Measurements from ENCODE around the gene KCNMB1.
"Not testable (repeated sequence)": the region's sequence is repeated elsewhere in the genome, so short reads cannot be mapped to it uniquely, and the experiment has no call there.

KCNMB1 gene

DNA sequence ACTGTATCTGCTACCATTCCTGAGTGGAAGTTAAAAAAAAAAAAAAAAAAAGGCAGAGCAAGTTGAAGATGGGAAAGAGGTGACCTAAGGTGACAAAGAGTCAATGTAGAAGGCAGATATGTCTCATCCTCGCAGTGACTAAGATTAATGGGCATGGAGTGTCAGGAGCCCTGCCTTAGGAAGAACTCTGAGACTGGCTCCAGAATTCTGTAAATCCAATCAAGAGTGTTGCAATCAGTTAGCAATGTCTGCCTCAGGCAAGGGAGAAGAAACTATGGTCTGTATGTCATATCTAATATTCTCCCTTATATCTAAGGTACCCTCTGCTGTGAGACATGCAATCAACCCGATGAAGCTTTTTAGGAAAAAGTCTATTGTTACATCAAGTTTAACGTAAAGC is 24.7 kb upstream of the KCNMB1 start:
- DNase-seq (ENCODE audit: low read depth), result no peak

DNA sequence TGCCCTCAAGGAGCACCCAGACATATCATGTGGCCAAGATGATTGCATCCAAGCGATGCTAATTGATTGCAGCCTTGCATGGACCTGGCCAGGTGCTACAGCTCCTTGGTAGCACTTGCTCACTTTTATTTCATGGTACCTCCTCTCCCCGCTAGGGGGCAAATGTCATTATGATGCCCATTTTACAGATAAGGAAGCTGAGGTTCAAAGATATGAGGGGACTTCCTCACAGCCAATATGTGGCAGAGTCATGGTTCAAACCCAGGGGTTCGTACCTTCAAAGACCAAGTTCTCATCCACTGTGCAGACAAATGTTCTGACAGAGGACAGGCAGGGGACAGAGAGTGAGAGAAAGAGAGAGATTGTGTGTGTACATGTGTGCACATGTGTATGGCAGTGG is 21.9 kb upstream of the KCNMB1 start:
- no peak for DNase-seq (ENCODE audit: low read depth)

DNA sequence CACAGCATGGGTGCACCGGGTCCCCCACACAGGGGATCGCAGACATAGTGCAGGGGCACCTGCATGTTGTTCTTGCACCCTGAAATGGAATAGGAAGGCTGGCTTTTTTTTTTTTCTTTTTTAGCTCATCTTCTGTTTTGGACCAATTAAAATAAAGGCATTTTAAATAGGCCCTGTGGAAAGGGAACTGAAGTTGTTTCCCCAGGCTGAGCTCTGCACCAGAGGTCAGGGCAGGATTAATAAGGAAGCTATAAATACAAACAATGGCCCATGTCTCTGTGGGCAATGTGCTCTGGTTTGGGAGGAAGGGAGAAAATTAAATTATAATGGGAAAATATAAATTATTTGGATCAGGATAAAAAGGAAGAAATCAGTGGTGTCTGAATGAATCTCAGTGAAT is 21.2 kb upstream of the KCNMB1 start:
- no peak for DNase-seq (ENCODE audit: low read depth)

DNA sequence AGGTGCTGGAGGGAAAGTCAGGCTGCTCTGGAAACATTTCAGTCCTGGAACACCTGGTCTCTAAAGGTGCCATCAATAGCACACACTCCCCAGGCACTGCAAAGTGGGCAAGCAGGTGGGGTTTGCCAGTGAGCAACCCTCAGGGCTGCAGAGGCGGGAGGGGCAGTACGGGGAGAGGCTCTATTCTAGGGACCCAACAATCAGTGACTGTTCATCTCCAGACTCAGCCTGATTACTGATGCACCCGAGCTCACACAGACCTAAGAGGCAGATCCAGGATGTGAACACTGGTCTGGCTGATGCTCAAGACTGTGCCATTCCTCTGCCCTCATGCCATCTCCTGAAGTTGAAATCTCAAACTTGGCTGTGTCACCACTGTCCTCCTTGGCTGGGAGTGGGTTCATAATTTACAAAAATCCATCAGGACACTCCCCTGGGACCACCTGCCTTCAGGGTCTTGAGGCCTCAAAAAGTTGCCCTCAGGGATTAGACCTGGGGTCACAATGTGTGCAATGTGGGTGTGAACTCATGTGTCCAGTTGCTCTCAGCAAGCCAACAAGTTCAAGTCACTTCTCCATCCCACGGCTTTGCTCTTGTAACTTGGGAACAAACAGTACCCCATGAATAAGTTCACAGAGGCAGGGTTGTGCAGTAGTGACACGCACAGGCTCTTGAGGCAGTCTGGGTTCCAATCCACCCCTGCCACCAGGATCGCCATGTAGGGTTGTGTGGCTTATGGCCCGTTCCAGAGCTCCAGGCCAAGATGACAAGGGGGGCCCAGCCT is 19.9 kb upstream of the KCNMB1 start:
- DNase-seq (ENCODE audit: low read depth), result no peak

DNA sequence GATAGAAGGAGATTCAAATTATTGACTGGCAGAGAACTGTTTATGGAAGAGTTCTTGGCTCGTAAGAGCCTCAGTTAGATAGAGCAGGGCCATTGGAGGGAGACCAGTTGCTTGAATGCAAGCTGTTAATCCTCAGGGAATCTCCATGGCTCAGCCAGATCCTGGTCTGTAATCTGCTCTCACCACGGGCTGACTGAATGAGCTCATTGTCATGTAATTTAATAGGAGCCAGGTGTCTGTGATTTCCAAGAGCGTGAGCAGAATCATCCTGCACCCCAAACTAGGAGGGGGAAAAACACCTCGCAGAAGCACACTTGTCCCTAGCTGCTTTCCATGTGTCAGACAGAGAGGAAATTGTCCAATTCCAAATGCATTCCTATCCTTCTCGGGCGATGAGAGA is 19.1 kb upstream of the KCNMB1 start:
- DNase-seq (ENCODE audit: low read depth), result no peak

DNA sequence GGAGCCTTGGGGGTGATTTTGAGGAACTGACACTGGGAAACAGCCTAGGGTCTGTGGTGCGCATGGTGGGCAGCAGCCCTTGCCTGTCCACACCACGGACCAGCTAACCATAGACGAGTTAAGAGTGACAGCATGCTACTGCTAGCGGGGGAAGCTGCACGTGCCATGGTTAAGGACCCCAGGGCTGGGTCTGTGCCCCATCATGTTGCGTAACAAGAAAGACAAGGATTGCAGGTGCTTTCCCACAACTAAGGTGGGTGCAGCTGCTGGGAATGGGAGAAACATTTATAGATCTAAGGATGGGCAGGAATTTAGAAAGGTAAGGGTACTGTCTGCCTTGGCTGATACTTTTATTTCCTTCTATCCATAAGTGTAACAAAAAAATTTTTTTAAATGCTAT is 17.9 kb upstream of the KCNMB1 start:
- DNase-seq (ENCODE audit: low read depth), result no peak

DNA sequence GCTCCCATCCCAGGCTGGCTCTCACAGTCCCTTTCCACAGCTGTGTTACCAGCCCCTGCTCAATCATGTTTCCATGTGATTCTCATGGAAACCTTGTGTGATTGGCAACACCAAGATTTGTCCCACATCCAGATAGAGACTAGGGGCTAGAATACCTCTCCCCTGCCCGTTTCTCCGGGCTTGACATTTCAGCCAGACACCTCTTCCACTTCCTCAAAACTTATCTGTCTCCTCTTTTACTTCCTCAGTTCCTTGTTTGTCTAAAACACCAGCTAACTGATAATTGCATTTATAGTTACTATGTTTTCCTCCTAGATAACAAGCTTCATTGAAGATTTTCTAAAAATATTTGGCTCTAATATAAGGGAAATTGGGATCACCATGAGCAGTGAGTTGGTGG is 16.6 kb upstream of the KCNMB1 start:
- no peak for DNase-seq (ENCODE audit: low read depth)

DNA sequence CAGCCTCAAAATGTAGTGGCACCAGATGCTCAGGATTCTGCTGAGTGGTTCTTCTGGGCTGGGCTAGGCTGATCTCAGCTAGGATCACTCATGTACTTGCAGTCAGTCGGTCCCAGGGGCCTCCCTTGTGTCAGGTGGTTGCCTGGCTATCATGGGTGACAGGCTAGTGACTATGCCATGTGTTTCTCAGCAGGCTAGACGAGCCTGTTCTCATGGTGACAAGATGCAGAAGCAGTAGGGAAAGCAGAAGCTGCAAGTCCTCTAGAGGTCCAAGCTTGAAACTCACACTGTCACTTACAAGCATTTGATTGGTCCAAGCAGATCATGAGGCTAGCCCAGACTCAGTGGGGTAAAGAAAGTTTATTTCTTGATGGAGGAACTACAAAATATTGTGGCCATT is 15.2 kb upstream of the KCNMB1 start:
- no peak for DNase-seq (ENCODE audit: low read depth)

DNA sequence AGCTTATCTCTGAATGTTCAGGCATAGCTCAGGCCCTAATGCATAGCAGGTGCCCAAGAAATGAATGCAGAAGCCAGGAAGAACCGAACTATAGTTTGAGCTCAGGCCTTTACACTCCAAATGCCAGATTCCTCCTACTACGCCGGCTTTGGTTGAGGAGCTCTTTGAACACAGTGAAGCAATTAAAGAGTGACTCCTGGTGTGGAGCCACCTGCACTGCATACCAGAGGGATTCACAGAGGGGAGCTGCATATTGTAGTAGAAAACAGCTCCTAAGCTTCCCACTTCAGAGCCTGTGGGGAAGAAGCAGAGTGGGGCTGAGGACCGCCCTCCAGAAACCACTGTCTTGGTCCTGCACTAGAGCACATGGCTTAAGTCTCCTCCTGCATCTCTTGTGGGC is 14.5 kb upstream of the KCNMB1 start:
- DNase-seq (ENCODE audit: low read depth), result no peak

DNA sequence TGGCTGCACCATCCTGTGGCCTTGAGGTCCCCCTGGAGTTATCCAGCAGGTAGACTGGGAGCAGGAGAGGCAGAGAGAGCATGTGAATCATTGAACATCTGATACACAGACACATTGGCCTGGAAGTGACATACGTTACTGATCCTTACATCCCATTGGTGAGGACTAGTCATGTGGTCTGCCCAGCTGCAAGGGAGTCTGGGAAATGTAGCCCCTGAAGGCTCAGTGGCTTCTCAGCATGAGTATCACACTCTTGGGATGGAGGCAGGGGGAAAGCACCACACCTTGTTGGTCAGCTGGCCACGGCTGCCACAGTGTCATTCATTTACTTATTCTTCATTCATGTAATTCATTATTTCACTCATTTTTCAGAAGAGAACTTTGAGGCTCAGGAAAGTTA is 13.3 kb upstream of the KCNMB1 start:
- DNase-seq (ENCODE audit: low read depth), result no peak

DNA sequence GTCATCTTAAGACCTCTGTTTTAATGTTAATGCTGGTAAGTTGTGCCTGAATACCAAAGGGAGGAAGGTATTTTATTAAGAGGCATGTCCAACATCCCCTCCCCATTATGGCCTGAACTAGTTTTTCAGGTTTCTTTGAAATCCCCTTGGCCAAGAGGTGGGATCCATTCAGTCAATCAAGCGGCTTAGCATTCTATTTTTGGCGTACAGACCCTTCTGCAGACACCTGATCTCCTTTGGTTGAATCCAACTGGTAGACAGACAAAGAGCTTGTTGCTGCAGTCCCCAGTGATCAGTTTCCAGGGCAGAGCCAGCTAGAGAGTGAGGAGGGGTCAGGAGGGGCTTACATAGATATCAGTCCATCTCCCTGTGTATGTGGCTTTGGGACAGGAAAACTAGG is 7.9 kb upstream of the KCNMB1 start:
- no peak for DNase-seq (ENCODE audit: low read depth)

DNA sequence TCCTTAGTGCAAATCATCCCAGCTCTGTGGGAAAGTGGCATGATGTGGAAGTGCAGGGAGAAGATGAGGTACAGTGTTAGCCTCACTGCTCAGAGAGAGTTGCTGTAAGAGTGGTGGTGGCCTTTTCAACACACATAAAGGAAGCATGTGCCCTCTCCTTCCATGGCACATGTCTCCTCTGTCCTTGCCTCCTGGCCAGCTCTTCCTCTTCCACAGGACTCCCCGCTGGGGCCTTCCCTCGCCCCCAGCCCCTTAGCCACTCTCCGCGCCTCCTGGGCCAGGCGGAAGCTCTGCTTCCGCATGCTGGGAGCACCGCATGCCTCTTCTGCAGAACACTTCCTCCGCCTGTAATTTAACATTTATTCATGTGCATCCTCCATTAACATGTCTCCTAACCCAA is 4.8 kb upstream of the KCNMB1 start:
- no peak for DNase-seq (ENCODE audit: low read depth)

DNA sequence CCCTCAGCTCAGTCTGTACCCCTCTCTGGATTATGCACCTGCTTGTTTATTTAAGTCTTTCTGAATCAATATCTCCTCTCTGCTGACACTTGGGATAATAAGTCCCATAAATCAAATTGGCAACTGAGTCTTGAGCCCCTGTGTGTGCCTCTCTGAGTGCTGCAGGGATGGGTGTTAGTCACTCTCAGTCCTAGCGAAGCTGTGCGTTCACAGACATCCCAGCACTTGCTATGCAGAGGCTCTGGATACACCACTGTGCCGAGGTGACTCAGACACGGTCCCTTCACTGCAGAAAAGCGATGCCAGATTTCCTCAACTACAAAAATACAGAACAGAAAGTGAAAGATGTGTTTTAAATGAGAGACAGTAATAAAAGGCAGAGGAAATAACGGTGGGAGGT is 4.1 kb upstream of the KCNMB1 start:
- no peak for DNase-seq (ENCODE audit: low read depth)

DNA sequence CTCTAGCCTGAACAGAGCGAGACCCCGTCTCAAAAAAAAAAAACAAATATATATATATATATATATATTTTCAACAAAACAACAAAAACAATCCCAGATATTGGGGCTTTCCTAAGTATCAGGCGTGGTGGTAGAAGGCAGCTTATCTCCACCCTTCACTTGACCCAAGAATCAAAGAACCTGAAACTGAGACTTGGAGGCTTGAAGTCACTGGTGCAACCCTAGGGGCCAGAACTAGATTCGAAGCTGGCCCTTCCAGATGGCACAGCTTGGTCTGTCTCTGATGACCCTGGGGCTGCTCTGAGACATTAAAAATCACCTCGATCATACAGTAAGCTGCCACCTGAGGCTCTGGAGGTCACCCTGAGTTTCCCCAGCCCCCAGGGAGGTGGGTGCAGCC is 1.3 kb upstream of the KCNMB1 start:
- no peak for DNase-seq (ENCODE audit: low read depth)

DNA sequence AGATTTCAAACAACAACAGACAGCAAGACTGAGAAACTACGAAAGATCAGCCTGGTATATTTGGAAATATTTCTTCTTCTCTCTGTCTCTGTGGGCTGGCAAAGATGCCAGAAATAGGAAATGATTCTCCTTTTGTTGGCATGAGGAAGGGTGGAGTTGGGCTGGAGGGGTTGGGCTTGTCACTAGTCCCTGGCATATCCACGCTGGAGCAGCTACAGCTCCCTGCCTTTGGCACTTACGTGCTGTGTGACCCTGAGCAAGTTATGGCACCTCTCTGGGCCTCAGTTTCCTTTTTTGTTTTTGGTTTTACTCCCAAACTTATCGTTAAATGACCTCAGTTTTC is 354 bp upstream of the KCNMB1 start:
- DNase-seq (ENCODE audit: low read depth), result no peak

DNA sequence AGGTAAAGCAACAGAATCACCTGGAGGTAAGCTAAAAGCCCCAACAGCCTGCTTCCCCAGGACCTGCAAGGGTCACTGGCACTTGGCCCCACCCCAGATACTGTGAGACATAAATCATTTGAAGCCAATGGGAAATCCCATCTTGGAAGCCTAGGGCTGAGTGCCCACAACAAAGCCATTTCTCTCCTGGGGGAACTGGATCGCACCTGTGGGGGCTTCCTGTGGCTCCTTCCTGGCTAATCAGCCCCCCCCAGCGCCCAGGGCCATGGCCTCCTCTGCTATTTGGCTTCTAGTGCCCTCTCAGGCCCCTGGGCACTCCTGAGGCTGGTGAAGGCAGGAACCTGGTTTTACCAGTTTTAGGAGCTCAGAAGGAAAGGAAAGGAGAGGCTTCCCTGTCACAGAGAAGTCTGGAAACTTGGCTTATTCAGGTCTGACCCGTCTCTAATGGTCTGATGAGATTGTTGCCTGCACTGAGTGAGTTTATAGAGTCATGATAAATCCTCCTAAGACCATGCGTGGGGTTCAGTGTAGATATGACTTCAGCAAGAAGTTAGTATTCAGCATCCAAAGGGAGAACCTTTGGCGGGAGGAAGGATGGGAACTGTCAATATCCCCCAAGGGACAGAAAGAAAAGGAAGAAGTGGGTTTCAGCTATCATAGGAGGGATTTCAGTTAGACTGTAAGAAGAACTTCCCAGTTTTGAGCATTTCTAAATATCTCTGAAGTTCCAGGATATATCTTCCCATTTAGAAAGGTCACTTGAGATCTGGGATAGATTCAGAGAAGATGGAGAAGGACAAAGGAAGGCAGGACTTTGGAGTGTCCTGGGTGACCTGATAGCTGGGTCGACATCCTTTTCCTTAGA is 1.2 kb downstream of the KCNMB1 start:
- no peak for DNase-seq (ENCODE audit: low read depth)

DNA sequence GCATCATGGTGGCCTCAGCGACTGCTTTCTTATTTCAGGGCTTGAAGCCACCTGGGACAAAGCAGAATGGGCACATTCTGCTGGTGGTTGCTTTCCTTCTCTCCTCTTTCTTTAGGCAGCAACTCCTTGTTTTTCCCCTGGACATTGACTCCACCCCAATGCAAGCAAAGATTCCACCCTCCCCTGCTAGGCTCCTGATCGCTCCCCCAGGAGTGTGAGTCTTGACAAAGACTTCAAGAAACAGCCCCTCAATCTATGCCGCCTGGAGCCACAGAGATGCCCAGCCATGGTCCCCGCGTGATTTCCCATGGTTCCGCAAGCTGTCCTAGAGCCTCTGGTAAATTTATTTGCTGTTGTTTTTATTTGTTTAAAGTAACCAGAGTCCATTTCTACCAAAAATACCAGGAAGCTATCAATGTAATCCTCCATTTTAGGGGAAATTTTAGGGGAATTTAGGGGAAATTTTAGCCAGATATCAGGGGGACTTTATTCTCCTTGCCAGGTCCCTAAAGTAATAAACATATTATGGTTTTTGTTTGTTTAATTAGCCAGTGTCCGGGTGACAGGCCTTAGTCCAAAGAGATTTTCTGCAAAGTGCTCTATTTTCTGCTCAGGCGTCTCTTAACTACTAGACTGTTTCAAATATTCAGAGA is 2.3 kb downstream of the KCNMB1 start:
- no peak for DNase-seq (ENCODE audit: low read depth)

DNA sequence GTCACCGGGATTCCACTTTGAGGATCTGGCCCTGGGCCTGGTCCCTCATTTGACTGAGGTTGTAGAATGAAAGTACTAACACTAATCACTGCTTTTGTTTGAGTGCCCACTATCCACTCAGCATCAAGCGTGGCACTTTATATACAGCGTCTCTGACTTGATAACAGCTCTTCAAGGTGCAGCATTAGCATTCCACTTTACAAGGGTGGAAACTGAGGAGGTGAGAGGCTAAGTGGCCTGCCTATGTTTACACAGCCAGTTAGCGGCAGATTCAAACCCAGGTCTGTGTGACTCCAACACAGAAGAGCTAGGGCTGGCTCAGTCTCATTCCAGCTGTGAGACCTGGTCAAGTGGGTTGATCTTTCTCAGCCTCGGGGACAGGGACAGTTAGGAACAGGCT is 5.9 kb downstream of the KCNMB1 start:
- no peak for DNase-seq (ENCODE audit: low read depth)

DNA sequence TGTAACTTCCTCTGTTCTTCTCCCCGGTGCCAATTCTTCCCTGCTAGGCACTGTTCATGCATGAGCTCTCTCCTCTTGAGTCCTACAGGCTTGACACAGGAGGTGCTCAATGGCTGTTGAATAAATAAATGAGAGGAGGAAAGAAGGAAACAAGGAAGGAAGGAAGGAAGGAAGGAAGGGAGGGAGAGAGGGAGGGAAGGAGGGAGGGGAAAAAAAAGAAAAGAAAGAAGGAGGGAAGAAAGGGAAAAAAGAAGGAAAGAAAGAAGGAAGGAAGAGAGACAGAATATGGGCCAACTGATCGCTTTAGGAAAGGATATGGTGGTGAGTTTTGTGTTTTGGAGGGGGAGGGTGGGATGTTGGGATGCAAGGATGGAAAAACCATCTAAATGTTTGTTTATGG is 6.4 kb downstream of the KCNMB1 start:
- DNase-seq (ENCODE audit: low read depth), result no peak

DNA sequence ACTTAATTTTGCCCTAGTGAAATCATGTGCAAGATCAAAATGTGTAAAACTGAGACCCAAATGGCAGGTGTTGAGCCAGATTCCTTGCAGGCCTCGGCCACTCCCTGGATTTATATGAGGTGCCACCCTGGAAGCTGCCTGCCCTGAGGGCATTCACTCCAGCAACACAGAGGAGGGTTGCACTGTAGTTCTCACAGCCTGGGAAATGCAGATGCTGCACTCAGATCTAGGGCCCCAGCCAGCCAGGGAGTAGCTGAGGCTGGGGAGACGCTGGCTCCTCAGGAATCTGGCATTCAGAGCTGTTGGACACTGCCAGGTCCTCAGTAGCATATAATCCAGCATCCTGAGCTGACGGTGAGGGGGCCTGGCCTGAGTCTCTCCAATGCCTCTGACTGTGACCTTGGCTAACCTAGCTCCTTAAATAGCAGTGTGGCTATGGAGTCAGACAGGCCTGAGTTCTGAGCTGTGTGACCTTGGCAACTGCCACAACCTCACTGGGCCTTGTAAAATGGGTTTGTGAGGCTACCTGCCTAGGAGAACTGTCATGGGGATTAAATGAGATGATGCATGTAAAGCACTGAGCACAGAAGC is 8.7 kb downstream of the KCNMB1 start:
- DNase-seq (ENCODE audit: low read depth), result no peak

DNA sequence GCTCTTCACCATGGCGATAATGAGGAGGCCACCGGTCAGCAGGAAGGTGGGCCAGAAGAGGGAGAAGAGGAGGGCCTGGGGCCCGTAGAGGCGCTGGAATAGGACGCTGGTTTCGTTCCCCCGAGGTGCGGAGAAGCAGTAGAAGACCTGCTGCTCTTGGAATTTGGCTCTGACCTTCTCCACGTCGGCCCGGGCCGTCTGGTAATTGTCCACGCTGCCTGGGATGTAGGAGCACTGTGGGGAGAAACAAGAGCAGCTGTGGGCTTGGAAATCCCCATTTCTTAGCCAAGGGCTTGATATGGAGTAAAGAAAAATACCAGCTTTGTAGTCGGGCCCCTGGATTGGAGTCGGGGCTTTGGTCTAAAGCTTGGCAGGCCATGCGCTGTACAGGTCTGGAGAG is 10.4 kb downstream of the KCNMB1 start:
- no peak for DNase-seq (ENCODE audit: low read depth)

DNA sequence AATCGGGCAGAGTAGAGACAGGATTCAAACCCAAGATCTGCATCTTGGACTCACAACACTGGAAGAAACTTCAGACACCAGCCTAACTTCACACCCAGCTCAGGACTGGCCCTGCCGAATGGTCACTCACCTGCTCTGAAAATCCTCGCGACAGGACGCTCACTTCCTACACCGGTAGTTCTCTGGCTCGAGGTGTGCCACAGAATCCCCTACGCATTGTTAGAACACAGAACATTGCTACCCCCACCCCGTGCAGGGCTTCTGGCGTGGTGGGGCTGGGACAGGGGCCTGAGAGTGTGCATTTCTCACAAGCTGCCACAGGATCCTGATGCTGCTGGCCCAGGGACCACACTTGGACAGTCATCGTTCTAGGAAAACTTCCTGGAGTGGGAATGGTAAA is 12.1 kb downstream of the KCNMB1 start:
- no peak for DNase-seq (ENCODE audit: low read depth)

DNA sequence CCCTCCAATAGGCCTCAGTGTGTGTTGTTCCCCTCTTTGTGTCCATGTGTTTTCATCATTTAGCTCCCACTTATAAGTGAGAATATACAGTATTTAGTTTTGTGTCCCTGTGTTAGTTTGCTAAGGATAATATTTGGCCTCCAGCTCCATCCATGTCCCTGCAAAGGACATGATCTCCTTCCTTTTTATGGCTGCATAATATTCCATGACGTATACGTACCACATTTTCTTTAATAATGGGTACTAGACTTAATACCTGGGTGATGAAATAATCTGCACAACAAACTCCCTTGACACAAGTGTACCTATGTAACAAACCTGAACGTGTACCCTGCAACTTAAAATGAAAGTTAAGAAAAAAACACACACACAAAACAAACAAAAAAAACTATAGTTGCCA is 12.6 kb downstream of the KCNMB1 start:
- DNase-seq (ENCODE audit: low read depth), result not testable (repeated sequence)

Measured in amniotic epithelial cell (primary cell).